K562 (cell line): ENCODE data around the gene ZFYVE28. TPM values are rescaled to one million over a fixed set of nuclear protein-coding genes. Genes with fewer than 3 reads are reported as not detected.
A peak's percentile ranks its signal among the peaks of the same experiment; 100 is the strongest.

ENCODE experiments used
- BCOR ChIP-seq: fragments of 450-650 bp; IDR thresholded peaks from 2 replicates; pipeline ENCODE4 v1.6.1; 2016
- CBX3 ChIP-seq, 2 experiments: IDR thresholded peaks; 1 replicate in 1 of 2; 2 replicates in 1 of 2; pipeline ENCODE4 v1.6.1; 2012; ENCODE audit warnings: inconsistent platforms in 2 of 2, low read length in 2 of 2, borderline replicate concordance in 1 of 2, control low read depth in 1 of 2
- CBX8 ChIP-seq: fragments of 200-600 bp; sonication (generic); IDR thresholded peaks from 2 replicates; pipeline ENCODE4 v1.6.1; 2012; ENCODE audit warnings: borderline replicate concordance, mixed run types, low read depth, mild to moderate bottlenecking, moderate library complexity, mixed read lengths, low read length, control low read depth, inconsistent platforms; ENCODE audit not compliant: poor library complexity, severe bottlenecking; ENCODE audit errors: extremely low read depth
- MCM5 ChIP-seq: fragments of 450-650 bp; IDR thresholded peaks from 2 replicates; pipeline ENCODE4 v1.6.1; 2016; ENCODE audit warnings: low read depth
- PHF21A ChIP-seq: fragments of 450-650 bp; IDR thresholded peaks from 2 replicates; pipeline ENCODE4 v1.6.1; 2017; ENCODE audit warnings: low read depth, borderline replicate concordance
- SRSF3 ChIP-seq: fragments of 200-400 bp; formaldehyde crosslinking; IDR thresholded peaks from 2 replicates; pipeline ENCODE4 v1.6.1; 2016; ENCODE audit warnings: mild to moderate bottlenecking, low read length, moderate library complexity; ENCODE audit not compliant: insufficient read depth
- TARDBP ChIP-seq: fragments of 450-650 bp; IDR thresholded peaks from 2 replicates; pipeline ENCODE4 v1.6.1; 2016
- ZNF217 ChIP-seq: sonication (generic); formaldehyde crosslinking; IDR thresholded peaks from 2 replicates; pipeline ENCODE4 v1.8.0; 2022; ENCODE audit warnings: mild to moderate bottlenecking, missing genetic modification reagents
- polyA plus RNA-seq, 8 experiments: library from polyadenylated mRNA; depleted of rRNA in 4 of 8; stranded (reverse) in 5 of 8; unstranded in 3 of 8; fragments of >200 nt; fragmentation: Nextera tagmentation in 2 of 8; fragmentation: Illumina TruSeq in 1 of 8; extraction: Ambion mirVana in 2 of 8; extraction: Trizol in 1 of 8; gene quantifications; 2 replicates each; pipeline versions ENCODE4 v1.2.1 to v1.2.3, GENCODE V29; 2011 to 2014; ENCODE audit warnings: inconsistent platforms in 1 of 8, missing spikeins in 1 of 8
- total RNA-seq, 7 experiments: library from RNA; depleted of rRNA in 6 of 7; stranded (reverse); fragments of >200 nt in 6 of 7; fragmentation: Illumina TruSeq in 2 of 7; extraction: Trizol in 2 of 7; gene quantifications; 2 replicates each; pipeline versions ENCODE4 v1.2.1 to v1.2.3, GENCODE V29; 2011 to 2021; ENCODE audit warnings: low replicate concordance in 1 of 7
- TF ChIP-seq, protein P1 (sequence below), 3 experiments: IDR thresholded peaks in 2 of 3; conservative IDR thresholded peaks in 1 of 3; 2 replicates each; pipeline ENCODE4 v1.5.1; 2011 to 2012; ENCODE audit warnings: low read length in 3 of 3, mild to moderate bottlenecking in 3 of 3, control low read depth in 2 of 3, improper control_type of control experiment in 1 of 3, inconsistent platforms in 1 of 3, low read depth in 1 of 3, mixed read lengths in 1 of 3, moderate library complexity in 1 of 3; ENCODE audit not compliant: insufficient read depth in 2 of 3
- TF ChIP-seq, protein P2 (sequence below): sonication (generic); formaldehyde crosslinking; IDR thresholded peaks from 2 replicates; pipeline ENCODE4 v1.8.0; 2022; ENCODE audit warnings: mild to moderate bottlenecking, missing genetic modification reagents
- TF ChIP-seq, protein P3 (sequence below): fragments of 250-450 bp; sonication (Bioruptor Pico); IDR thresholded peaks from 2 replicates; pipeline ENCODE4 v1.6.1; 2021; ENCODE audit warnings: mild to moderate bottlenecking
- TF ChIP-seq, protein P4 (sequence below): sonication (generic); formaldehyde crosslinking; IDR thresholded peaks from 2 replicates; pipeline ENCODE4 v1.8.0; 2022; ENCODE audit warnings: missing genetic modification reagents, mild to moderate bottlenecking, borderline replicate concordance
- TF ChIP-seq, protein P5 (sequence below): sonication (generic); formaldehyde crosslinking; IDR thresholded peaks from 2 replicates; pipeline ENCODE4 v1.9.0; 2022; ENCODE audit warnings: mild to moderate bottlenecking, missing genetic modification reagents
- TF ChIP-seq, protein P6 (sequence below): sonication (generic); formaldehyde crosslinking; IDR thresholded peaks from 2 replicates; pipeline ENCODE4 v1.5.0; 2020; ENCODE audit warnings: missing genetic modification reagents
- TF ChIP-seq, protein P7 (sequence below), 2 experiments: fragments of 450-650 bp; conservative IDR thresholded peaks; 2 replicates each; pipeline ENCODE4 v1.6.1; 2017; ENCODE audit warnings: mild to moderate bottlenecking in 2 of 2, moderate library complexity in 2 of 2

ZFYVE28 gene
- total and polyA plus RNA-seq, 9 of the 15 experiments (the other 6 are each of a cell fraction or from before 2014, with no cell fraction given): 1.3 to 24.8 (median 8.9) TPM

DNA sequence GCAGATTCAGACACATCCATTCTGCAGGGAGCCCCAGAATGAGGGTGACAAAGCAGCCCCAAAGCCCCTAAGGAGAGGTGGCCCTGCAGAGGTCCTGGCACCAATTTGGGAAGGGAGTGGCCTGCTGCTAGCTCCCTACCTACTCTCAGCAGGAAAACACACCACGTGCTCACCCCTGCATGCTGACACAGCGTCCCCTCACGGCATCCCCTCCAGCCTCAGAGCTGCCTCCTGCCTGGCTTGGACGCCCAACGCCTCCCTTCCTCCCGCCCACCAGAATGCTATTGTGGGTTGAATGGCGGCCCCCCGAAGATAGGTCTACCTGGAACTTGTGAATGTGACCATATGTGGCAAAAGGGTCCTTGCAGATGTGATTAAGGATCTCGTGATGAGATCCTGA, 28.8 kb downstream of the ZFYVE28 start (continued):
- no peak for TF ChIP-seq CBX8
- TF ChIP-seq MCM5: no peak
- TF ChIP-seq, protein P1, sequence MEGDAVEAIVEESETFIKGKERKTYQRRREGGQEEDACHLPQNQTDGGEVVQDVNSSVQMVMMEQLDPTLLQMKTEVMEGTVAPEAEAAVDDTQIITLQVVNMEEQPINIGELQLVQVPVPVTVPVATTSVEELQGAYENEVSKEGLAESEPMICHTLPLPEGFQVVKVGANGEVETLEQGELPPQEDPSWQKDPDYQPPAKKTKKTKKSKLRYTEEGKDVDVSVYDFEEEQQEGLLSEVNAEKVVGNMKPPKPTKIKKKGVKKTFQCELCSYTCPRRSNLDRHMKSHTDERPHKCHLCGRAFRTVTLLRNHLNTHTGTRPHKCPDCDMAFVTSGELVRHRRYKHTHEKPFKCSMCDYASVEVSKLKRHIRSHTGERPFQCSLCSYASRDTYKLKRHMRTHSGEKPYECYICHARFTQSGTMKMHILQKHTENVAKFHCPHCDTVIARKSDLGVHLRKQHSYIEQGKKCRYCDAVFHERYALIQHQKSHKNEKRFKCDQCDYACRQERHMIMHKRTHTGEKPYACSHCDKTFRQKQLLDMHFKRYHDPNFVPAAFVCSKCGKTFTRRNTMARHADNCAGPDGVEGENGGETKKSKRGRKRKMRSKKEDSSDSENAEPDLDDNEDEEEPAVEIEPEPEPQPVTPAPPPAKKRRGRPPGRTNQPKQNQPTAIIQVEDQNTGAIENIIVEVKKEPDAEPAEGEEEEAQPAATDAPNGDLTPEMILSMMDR (IDR thresholded peaks at IDR 0.05 in 2 of 3, conservative IDR thresholded peaks at IDR 0.05 in 1 of 3; ENCODE audit: insufficient read depth in 2 of 3, low read depth in 1 of 3, low read length in 3 of 3): 0 out of 6 replicates have a peak, but pooled peaks of 1 of the 3 experiments have one; percentile 2
- TF ChIP-seq, protein P2, sequence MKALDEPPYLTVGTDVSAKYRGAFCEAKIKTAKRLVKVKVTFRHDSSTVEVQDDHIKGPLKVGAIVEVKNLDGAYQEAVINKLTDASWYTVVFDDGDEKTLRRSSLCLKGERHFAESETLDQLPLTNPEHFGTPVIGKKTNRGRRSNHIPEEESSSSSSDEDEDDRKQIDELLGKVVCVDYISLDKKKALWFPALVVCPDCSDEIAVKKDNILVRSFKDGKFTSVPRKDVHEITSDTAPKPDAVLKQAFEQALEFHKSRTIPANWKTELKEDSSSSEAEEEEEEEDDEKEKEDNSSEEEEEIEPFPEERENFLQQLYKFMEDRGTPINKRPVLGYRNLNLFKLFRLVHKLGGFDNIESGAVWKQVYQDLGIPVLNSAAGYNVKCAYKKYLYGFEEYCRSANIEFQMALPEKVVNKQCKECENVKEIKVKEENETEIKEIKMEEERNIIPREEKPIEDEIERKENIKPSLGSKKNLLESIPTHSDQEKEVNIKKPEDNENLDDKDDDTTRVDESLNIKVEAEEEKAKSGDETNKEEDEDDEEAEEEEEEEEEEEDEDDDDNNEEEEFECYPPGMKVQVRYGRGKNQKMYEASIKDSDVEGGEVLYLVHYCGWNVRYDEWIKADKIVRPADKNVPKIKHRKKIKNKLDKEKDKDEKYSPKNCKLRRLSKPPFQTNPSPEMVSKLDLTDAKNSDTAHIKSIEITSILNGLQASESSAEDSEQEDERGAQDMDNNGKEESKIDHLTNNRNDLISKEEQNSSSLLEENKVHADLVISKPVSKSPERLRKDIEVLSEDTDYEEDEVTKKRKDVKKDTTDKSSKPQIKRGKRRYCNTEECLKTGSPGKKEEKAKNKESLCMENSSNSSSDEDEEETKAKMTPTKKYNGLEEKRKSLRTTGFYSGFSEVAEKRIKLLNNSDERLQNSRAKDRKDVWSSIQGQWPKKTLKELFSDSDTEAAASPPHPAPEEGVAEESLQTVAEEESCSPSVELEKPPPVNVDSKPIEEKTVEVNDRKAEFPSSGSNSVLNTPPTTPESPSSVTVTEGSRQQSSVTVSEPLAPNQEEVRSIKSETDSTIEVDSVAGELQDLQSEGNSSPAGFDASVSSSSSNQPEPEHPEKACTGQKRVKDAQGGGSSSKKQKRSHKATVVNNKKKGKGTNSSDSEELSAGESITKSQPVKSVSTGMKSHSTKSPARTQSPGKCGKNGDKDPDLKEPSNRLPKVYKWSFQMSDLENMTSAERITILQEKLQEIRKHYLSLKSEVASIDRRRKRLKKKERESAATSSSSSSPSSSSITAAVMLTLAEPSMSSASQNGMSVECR (CRISPR knock-in tag): no peak
- TF ChIP-seq CBX3 (IDR thresholded peaks at IDR 0.05; ENCODE audit: borderline replicate concordance in 1 of 2, low read length in 2 of 2): no peak
- TF ChIP-seq ZNF217 (CRISPR knock-in tag): no peak
- TF ChIP-seq, protein P3, sequence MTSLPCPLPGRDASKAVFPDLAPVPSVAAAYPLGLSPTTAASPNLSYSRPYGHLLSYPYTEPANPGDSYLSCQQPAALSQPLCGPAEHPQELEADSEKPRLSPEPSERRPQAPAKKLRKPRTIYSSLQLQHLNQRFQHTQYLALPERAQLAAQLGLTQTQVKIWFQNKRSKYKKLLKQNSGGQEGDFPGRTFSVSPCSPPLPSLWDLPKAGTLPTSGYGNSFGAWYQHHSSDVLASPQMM (CRISPR knock-in tag): no peak
- no peak for TF ChIP-seq PHF21A
- TF ChIP-seq, protein P4, sequence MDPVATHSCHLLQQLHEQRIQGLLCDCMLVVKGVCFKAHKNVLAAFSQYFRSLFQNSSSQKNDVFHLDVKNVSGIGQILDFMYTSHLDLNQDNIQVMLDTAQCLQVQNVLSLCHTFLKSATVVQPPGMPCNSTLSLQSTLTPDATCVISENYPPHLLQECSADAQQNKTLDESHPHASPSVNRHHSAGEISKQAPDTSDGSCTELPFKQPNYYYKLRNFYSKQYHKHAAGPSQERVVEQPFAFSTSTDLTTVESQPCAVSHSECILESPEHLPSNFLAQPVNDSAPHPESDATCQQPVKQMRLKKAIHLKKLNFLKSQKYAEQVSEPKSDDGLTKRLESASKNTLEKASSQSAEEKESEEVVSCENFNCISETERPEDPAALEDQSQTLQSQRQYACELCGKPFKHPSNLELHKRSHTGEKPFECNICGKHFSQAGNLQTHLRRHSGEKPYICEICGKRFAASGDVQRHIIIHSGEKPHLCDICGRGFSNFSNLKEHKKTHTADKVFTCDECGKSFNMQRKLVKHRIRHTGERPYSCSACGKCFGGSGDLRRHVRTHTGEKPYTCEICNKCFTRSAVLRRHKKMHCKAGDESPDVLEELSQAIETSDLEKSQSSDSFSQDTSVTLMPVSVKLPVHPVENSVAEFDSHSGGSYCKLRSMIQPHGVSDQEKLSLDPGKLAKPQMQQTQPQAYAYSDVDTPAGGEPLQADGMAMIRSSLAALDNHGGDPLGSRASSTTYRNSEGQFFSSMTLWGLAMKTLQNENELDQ (CRISPR knock-in tag): no peak
- TF ChIP-seq SRSF3: no peak
- TF ChIP-seq BCOR: no peak
- TF ChIP-seq, protein P5, sequence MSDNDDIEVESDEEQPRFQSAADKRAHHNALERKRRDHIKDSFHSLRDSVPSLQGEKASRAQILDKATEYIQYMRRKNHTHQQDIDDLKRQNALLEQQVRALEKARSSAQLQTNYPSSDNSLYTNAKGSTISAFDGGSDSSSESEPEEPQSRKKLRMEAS: peak; percentile 47; the same call in 1 of the 2 replicates
- TF ChIP-seq, protein P6, sequence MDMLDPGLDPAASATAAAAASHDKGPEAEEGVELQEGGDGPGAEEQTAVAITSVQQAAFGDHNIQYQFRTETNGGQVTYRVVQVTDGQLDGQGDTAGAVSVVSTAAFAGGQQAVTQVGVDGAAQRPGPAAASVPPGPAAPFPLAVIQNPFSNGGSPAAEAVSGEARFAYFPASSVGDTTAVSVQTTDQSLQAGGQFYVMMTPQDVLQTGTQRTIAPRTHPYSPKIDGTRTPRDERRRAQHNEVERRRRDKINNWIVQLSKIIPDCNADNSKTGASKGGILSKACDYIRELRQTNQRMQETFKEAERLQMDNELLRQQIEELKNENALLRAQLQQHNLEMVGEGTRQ (CRISPR knock-in tag): peak; percentile 59; the same call in 1 of the 2 replicates
- TF ChIP-seq, protein P7, sequence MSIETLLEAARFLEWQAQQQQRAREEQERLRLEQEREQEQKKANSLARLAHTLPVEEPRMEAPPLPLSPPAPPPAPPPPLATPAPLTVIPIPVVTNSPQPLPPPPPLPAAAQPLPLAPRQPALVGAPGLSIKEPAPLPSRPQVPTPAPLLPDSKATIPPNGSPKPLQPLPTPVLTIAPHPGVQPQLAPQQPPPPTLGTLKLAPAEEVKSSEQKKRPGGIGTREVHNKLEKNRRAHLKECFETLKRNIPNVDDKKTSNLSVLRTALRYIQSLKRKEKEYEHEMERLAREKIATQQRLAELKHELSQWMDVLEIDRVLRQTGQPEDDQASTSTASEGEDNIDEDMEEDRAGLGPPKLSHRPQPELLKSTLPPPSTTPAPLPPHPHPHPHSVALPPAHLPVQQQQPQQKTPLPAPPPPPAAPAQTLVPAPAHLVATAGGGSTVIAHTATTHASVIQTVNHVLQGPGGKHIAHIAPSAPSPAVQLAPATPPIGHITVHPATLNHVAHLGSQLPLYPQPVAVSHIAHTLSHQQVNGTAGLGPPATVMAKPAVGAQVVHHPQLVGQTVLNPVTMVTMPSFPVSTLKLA (conservative IDR thresholded peaks at IDR 0.05): peak; percentile 61 to 62; a peak in 3 of 4 replicates
- TF ChIP-seq TARDBP: no peak
